HCT116 (cell line): Measurements from ENCODE around the gene GNAT1. TPM values are rescaled to one million over a fixed set of nuclear protein-coding genes. Genes with fewer than 3 reads are reported as not detected.

Experiments
- ATAC-seq: fragments of 200-7000 bp; cut with Tn5 transposase; 2 replicates; pipeline ENCODE4 v1.9.1; 2020; ENCODE audit warnings: mild to moderate bottlenecking, moderate library complexity
- BruUV-seq: library from RNA; stranded (reverse); fragments of 400-500 nt; replicated peaks from 2 replicates; lab custom pipeline; 2021; lab: Mats Ljungman, UMichigan
- CTCF ChIA-PET: fragments of 300-600 bp; sonication (Branson Sonifier 250); formaldehyde crosslinking; loops from one replicate; lab custom pipeline; 2021; ENCODE audit warnings: antibody characterized with exemption; lab: Charles Lee
- POLR2A ChIA-PET: fragments of 300-600, 350-600 bp; sonication (Branson Sonifier 250); formaldehyde crosslinking; loops from one replicate; lab custom pipeline; 2021; ENCODE audit warnings: antibody characterized with exemption; lab: Charles Lee
- RAD21 ChIA-PET, 2 experiments: fragments of 300-600 bp; sonication (Branson Sonifier 250); formaldehyde crosslinking; loops; one replicate each; lab custom pipeline; 2023; ENCODE audit warnings: low total read pairs in 2 of 2; ENCODE audit not compliant: uncharacterized antibody in 2 of 2, unreplicated experiment in 2 of 2, low non-redundant PET in 1 of 2; lab: Charles Lee
- DNase-seq: peaks from one replicate; pipeline ENCODE4 v3.0.0-alpha.2; 2010; ENCODE audit warnings: low read depth, low spot score
- H2AFZ ChIP-seq: fragments of 200-600 bp; shearing (Covaris generic), sonication (generic); 2 replicates; pipeline ENCODE4 v1.6.1; 2017; ENCODE audit warnings: low read depth, mixed run types, mixed read lengths, antibody characterized with exemption, low read length; ENCODE audit not compliant: poor library complexity, severe bottlenecking
- H3K27ac ChIP-seq: 2 replicates; pipeline ENCODE4 v1.5.1; 2012; ENCODE audit warnings: low read depth, low read length
- H3K27me3 ChIP-seq: fragments of 200-600 bp; sonication (generic); 2 replicates; pipeline ENCODE4 v1.6.1; 2016; ENCODE audit warnings: mixed run types, low read length, mixed read lengths; ENCODE audit not compliant: insufficient read depth
- H3K36me3 ChIP-seq, 2 experiments: fragments of 200-500 bp in 1 of 2; fragments of 200-600 bp in 1 of 2; sonication (Bioruptor generic) in 1 of 2; sonication (generic) in 1 of 2; 2 replicates each; pipeline versions ENCODE4 v1.5.1 to v1.6.1; 2014 to 2016; ENCODE audit warnings: low read length in 2 of 2, inconsistent platforms in 1 of 2, mixed read lengths in 1 of 2, mixed run types in 1 of 2; ENCODE audit not compliant: insufficient read depth in 2 of 2, control insufficient read depth in 1 of 2
- H3K4me1 ChIP-seq, 2 experiments: fragments of 200-600 bp in 1 of 2; sonication (generic) in 1 of 2; 2 replicates each; pipeline versions ENCODE4 v1.5.1 to v1.6.1; 2012 to 2017; ENCODE audit warnings: low read length in 2 of 2, inconsistent platforms in 1 of 2, mild to moderate bottlenecking in 1 of 2, mixed read lengths in 1 of 2, mixed run types in 1 of 2, moderate library complexity in 1 of 2; ENCODE audit not compliant: insufficient read depth in 2 of 2, control insufficient read depth in 1 of 2
- H3K4me2 ChIP-seq: fragments of 200-600 bp; sonication (generic); 2 replicates; pipeline ENCODE4 v1.6.1; 2017; ENCODE audit warnings: mixed run types, low read length, mixed read lengths
- H3K4me3 ChIP-seq, 2 experiments: fragments of 200-600 bp in 1 of 2; sonication (generic) in 1 of 2; replicated peaks in 1 of 2; 2 replicates each; pipeline ENCODE4 v1.5.1; 2011 to 2016; ENCODE audit warnings: low read length in 2 of 2, control low read depth in 1 of 2, low read depth in 1 of 2, mild to moderate bottlenecking in 1 of 2, mixed read lengths in 1 of 2, mixed run types in 1 of 2
- H3K79me2 ChIP-seq: fragments of 200-600 bp; sonication (generic); 2 replicates; pipeline ENCODE4 v1.6.1; 2017; ENCODE audit warnings: mild to moderate bottlenecking, mixed run types, low read length, moderate library complexity, mixed read lengths; ENCODE audit not compliant: insufficient read depth
- H3K9ac ChIP-seq: fragments of 200-600 bp; sonication (generic); 2 replicates; pipeline ENCODE4 v1.6.1; 2016; ENCODE audit warnings: low read length, mixed read lengths
- H3K9me2 ChIP-seq: fragments of 200-600 bp; sonication (generic), shearing (Covaris generic); 2 replicates; pipeline ENCODE4 v1.6.1; 2017; ENCODE audit warnings: mixed run types, mild to moderate bottlenecking, moderate library complexity; ENCODE audit not compliant: insufficient read depth
- H3K9me3 ChIP-seq, 2 experiments: fragments of 200-500 bp in 1 of 2; fragments of 200-600 bp in 1 of 2; sonication (Bioruptor generic) in 1 of 2; sonication (generic) in 1 of 2; 2 replicates each; pipeline ENCODE4 v1.6.1; 2014 to 2017; ENCODE audit warnings: low read length in 2 of 2, mixed read lengths in 2 of 2, inconsistent platforms in 1 of 2, low read depth in 1 of 2, mild to moderate bottlenecking in 1 of 2, mixed run types in 1 of 2, moderate library complexity in 1 of 2; ENCODE audit not compliant: control insufficient read depth in 1 of 2, insufficient read depth in 1 of 2
- H4K20me1 ChIP-seq: fragments of 200-600 bp; sonication (generic), shearing (Covaris generic); 2 replicates; pipeline ENCODE4 v1.6.1; 2017; ENCODE audit warnings: mixed run types, mild to moderate bottlenecking, moderate library complexity; ENCODE audit not compliant: insufficient read depth
- CBX3 ChIP-seq: IDR thresholded peaks from 2 replicates; pipeline ENCODE4 v1.6.1; 2012; ENCODE audit warnings: low read depth
- CEBPB ChIP-seq: IDR thresholded peaks from 2 replicates; pipeline ENCODE4 v1.6.1; 2012; ENCODE audit warnings: low read depth
- EGR1 ChIP-seq: IDR thresholded peaks from 2 replicates; pipeline ENCODE4 v1.6.1; 2012; ENCODE audit warnings: low read depth
- EZH2 ChIP-seq: fragments of 200-600 bp; sonication (generic); IDR thresholded peaks from 2 replicates; pipeline ENCODE4 v1.6.1; 2017; ENCODE audit warnings: antibody characterized with exemption, mixed run types
- REST ChIP-seq: IDR thresholded peaks from 2 replicates; pipeline ENCODE4 v1.6.1; 2012; ENCODE audit warnings: low read depth
- SIN3A ChIP-seq: IDR thresholded peaks from 2 replicates; pipeline ENCODE4 v1.6.1; 2012; ENCODE audit warnings: low read depth
- SP1 ChIP-seq: IDR thresholded peaks from 2 replicates; pipeline ENCODE4 v1.6.1; 2012; ENCODE audit warnings: low read depth
- SRF ChIP-seq: IDR thresholded peaks from 2 replicates; pipeline ENCODE4 v1.6.1; 2012; ENCODE audit warnings: low read depth
- YY1 ChIP-seq: IDR thresholded peaks from 2 replicates; pipeline ENCODE4 v1.6.1; 2011; ENCODE audit warnings: low read length, low read depth, moderate library complexity, mild to moderate bottlenecking; ENCODE audit not compliant: insufficient replicate concordance; ENCODE audit errors: extremely low read depth
- ZFX ChIP-seq: fragments of 450-650 bp; IDR thresholded peaks from 2 replicates; pipeline ENCODE4 v1.6.1; 2017
- ZNF274 ChIP-seq: fragments of 200-500 bp; sonication (Bioruptor generic); IDR thresholded peaks from 2 replicates; pipeline ENCODE4 v1.6.1; 2014; ENCODE audit warnings: mild to moderate bottlenecking, low read depth, low read length, inconsistent platforms
- intact Hi-C: fragments of 100-400 bp; cut with micrococcal nuclease; formaldehyde crosslinking; loops from 2 replicates; pipeline ENCODE4 v1.10.0; 2022
- total RNA-seq: library from RNA; stranded (reverse); gene quantifications from one replicate; pipeline ENCODE4 v1.2.1, GENCODE V29; 2021; ENCODE audit not compliant: unreplicated experiment
- TF ChIP-seq, protein P1 (sequence below): IDR thresholded peaks from 2 replicates; pipeline ENCODE4 v1.6.1; 2012

Gene GNAT1
- total RNA-seq, 1 experiment from 2014 or later = not detected

- no TSS peak for BruUV-seq
- Histone ChIP-seq H3K4me3 (no peak overlapping the region), H3K9me3 (no peaks in the 10 kb centered on the region), H3K4me2 (no peak overlapping the region), H3K36me3 (peaks cover 0 to 5% of the 10 kb centered on the region in 2 experiments; a peak in 1 of 4 replicates), H3K27ac (peak overlapping the region; percentile 19; the same call in 1 of the 2 replicates), H4K20me1 (0 out of 2 replicates have a peak, but pooled peaks cover 4% of the 10 kb centered on the region), H3K9ac (no peak overlapping the region), H3K79me2 (peaks cover 95% of the 10 kb centered on the region), H2AFZ (no peak overlapping the region), H3K9me2 (no peaks in the 10 kb centered on the region), H3K27me3 (no peaks in the 10 kb centered on the region), H3K4me1 (peaks cover 39 to 58% of the 10 kb centered on the region in 2 experiments)
- ATAC-seq (no peak), DNase-seq (no peak)
- intact Hi-C loops = no loop called here
- RAD21 ChIA-PET = no interaction called here
- TF ChIP-seq ZNF274 (no peak), EGR1 (no peak), ZFX (no peak), CBX3 (no peak), REST (no peak), SRF (no peak), SIN3A (no peak), SP1 (no peak), YY1 (no peak), CEBPB (no peak), EZH2 (no peak)
- TF ChIP-seq, protein P1, sequence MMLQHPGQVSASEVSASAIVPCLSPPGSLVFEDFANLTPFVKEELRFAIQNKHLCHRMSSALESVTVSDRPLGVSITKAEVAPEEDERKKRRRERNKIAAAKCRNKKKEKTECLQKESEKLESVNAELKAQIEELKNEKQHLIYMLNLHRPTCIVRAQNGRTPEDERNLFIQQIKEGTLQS = no peak
- POLR2A ChIA-PET = interaction anchor here (0.6 to 0.9 kb wide), 3 partner anchors 8 to 22 kb away, joined by 3 to 4 read pairs (median 3); no protein-coding TSS in a partner anchor
- CTCF ChIA-PET = interaction anchor here (0.8 to 1.4 kb wide), 3 partner anchors 16 to 48 kb away, joined by 3 to 8 read pairs (median 3); no protein-coding TSS in a partner anchor
These were observed 51.6 kb downstream of the GNAT1 start for GRCh38 chr3:50242851-50243542.
